ENCODE results near the gene SRA1.
"Not testable (repeated sequence)": the region's sequence is repeated elsewhere in the genome, so short reads cannot be mapped to it uniquely, and the experiment has no call there.

The SRA1 gene

GRCh38 chr5:140557136-140557805, at the start of gene SRA1:
Gene SRA1, minus strand, starts transcription at chr5:140557473. Its CDS starts 21 bp downstream, at chr5:140557452.
- peak; percentile 88 for DNase-seq

- DNase-seq = no peak
These were observed 49.8 kb upstream of the SRA1 start for GRCh38 chr5:140607031-140607430.

- no peak for DNase-seq
These were observed 48.6 kb upstream of the SRA1 start for GRCh38 chr5:140605879-140606278.

GRCh38 chr5:140603734-140604133, 46.5 kb upstream of the SRA1 start:
- DNase-seq = no peak

GRCh38 chr5:140603446-140603698, 46.1 kb upstream of the SRA1 start:
- DNase-seq = not testable (repeated sequence)

GRCh38 chr5:140602147-140602546, 44.9 kb upstream of the SRA1 start:
- no peak for DNase-seq

- no peak for DNase-seq
These were observed 42.8 kb upstream of the SRA1 start for GRCh38 chr5:140600096-140600495.

GRCh38 chr5:140598836-140599235, 41.6 kb upstream of the SRA1 start:
- DNase-seq = no peak

- DNase-seq = no peak
These were observed 39.1 kb upstream of the SRA1 start for GRCh38 chr5:140596321-140596741.

- no peak for DNase-seq
These were observed 38.4 kb upstream of the SRA1 start for GRCh38 chr5:140595538-140596300.

- no peak for DNase-seq
These were observed 36.9 kb upstream of the SRA1 start for GRCh38 chr5:140594169-140594568.

- not testable (repeated sequence) for DNase-seq
These were observed 35.8 kb upstream of the SRA1 start for GRCh38 chr5:140593070-140593469.

GRCh38 chr5:140591747-140592372, 34.6 kb upstream of the SRA1 start:
- peak; percentile 54 for DNase-seq

GRCh38 chr5:140590861-140591260, 33.6 kb upstream of the SRA1 start:
- DNase-seq = no peak

- DNase-seq = no peak
These were observed 31.2 kb upstream of the SRA1 start for GRCh38 chr5:140588311-140589070.

- DNase-seq = no peak
These were observed 30.2 kb upstream of the SRA1 start for GRCh38 chr5:140587495-140587894.

- not testable (repeated sequence) for DNase-seq
These were observed 22.0 kb upstream of the SRA1 start for GRCh38 chr5:140579188-140579747.

GRCh38 chr5:140576776-140577201, 19.5 kb upstream of the SRA1 start:
- DNase-seq = no peak

- no peak for DNase-seq
These were observed 18.0 kb upstream of the SRA1 start for GRCh38 chr5:140575309-140575708.

GRCh38 chr5:140574165-140574564, 16.9 kb upstream of the SRA1 start:
- DNase-seq = no peak

- no peak for DNase-seq
These were observed 16.4 kb upstream of the SRA1 start for GRCh38 chr5:140573683-140574082.

GRCh38 chr5:140571105-140571504, 13.8 kb upstream of the SRA1 start:
- no peak for DNase-seq

GRCh38 chr5:140570488-140570887, 13.2 kb upstream of the SRA1 start:
- DNase-seq = no peak

Data from fibroblast of skin of right quadriceps (primary cell).